ENCODE results near the gene IGFBP3. TPM values are rescaled to one million over a fixed set of nuclear protein-coding genes. Genes with fewer than 3 reads are reported as not detected.

The IGFBP3 gene
- total RNA-seq, 1 donor = 1,278 TPM

DNA sequence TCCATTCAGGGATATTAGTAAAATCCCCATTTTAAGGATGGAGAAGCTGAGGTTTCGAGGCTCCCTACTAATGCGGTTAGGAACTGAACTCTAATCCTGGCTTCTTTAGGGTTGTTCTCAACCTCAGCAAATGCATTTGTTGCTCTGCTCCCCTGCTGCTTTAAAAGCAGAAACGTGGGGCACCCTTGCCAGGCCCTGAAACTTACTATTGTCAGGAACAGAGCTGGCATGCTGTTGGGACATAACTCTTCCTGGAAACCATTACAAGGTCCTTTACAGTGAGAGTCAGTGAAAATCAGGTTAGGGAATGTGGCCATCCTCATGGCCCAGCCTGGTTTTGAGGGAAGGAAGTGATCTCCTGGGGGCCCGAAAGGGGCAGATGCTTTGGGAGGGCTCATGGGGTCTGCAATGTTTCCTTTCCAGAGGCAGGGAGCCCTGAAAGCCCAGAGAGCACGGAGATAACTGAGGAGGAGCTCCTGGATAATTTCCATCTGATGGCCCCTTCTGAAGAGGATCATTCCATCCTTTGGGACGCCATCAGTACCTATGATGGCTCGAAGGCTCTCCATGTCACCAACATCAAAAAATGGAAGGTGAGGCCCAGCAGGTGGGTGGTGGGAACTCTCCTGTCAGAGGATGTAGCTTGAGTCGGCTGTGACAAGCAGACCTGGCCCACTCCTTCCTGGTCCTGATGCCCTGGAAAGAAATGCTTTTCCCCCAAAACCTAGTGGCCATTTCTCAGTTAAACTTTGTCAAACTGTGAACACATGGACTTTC lies 30.8 kb downstream of the IGFBP3 start:
- TF ChIP-seq, protein P1, sequence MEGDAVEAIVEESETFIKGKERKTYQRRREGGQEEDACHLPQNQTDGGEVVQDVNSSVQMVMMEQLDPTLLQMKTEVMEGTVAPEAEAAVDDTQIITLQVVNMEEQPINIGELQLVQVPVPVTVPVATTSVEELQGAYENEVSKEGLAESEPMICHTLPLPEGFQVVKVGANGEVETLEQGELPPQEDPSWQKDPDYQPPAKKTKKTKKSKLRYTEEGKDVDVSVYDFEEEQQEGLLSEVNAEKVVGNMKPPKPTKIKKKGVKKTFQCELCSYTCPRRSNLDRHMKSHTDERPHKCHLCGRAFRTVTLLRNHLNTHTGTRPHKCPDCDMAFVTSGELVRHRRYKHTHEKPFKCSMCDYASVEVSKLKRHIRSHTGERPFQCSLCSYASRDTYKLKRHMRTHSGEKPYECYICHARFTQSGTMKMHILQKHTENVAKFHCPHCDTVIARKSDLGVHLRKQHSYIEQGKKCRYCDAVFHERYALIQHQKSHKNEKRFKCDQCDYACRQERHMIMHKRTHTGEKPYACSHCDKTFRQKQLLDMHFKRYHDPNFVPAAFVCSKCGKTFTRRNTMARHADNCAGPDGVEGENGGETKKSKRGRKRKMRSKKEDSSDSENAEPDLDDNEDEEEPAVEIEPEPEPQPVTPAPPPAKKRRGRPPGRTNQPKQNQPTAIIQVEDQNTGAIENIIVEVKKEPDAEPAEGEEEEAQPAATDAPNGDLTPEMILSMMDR (IDR thresholded peaks at IDR 0.05; ENCODE audit: insufficient read depth, low read length) = no peak
- DNase-seq (ENCODE audit: low read depth) = no peak
- no peak overlapping the region for H3K4me3 ChIP-seq (ENCODE audit: low read depth, low read length)

DNA sequence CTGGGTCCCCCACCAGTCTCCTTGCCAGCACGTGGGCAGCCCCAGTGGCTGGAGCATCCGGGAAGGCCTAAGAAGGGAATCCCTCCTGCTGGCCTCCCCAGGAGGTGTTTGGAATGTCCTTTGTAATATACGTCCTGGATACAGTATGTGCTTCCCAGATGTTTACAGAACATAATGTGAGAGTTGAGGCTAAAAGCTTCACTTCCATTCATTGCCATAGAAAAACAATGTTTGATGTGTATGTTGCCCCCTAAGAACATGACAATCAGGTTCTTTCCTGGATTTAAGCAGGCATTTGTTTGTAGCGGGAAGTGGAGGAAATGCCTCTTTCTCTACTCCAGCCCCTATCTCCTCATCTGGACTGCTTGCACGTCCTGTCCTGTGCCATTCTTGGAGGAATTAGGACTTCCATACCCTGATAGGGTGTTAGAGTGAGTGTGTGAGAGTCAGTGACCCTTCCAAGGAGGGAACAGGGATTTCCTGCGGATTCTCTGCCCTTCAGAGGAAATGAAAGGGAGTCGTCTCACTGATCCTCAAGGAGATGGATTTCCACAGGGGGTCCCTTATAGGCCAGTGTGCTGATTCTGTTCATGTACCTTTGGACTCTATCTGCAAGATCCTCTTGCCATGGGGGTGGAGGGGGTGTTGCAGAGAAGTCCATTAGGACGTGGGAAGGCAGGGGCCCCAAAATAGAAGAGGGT lies 31.6 kb downstream of the IGFBP3 start:
- TF ChIP-seq, protein P1 (IDR thresholded peaks at IDR 0.05; ENCODE audit: insufficient read depth, low read length) = no peak
- H3K4me3 ChIP-seq (ENCODE audit: low read depth, low read length) = no peak overlapping the region

DNA sequence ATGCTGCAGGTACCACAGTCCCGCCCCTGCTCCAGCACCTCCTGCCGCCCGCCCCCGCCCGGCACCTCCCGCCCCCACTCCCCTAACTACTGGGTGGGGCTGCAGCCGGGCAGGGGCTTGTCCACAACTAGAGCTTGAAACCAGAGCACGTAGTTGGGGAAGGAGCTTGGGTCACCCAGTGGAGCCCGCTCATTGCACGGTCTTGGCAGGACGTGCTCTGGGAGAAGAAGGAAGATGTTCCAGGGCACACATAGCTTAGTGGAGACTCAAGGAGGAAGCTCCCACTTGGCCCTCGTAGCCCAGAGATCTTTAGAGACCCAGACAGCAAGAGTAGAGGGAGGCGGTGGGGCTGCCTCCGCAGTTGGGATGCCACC lies 32.1 kb downstream of the IGFBP3 start:
- TF ChIP-seq, protein P1 (IDR thresholded peaks at IDR 0.05; ENCODE audit: insufficient read depth, low read length) = no peak
- peak overlapping the region; percentile 52 for H3K4me3 ChIP-seq (ENCODE audit: low read depth, low read length)
- no peak for DNase-seq (ENCODE audit: low read depth)

More for the DNA sequence above, 31.6 kb downstream of the IGFBP3 start:
- no peak for DNase-seq (ENCODE audit: low read depth)

DNA sequence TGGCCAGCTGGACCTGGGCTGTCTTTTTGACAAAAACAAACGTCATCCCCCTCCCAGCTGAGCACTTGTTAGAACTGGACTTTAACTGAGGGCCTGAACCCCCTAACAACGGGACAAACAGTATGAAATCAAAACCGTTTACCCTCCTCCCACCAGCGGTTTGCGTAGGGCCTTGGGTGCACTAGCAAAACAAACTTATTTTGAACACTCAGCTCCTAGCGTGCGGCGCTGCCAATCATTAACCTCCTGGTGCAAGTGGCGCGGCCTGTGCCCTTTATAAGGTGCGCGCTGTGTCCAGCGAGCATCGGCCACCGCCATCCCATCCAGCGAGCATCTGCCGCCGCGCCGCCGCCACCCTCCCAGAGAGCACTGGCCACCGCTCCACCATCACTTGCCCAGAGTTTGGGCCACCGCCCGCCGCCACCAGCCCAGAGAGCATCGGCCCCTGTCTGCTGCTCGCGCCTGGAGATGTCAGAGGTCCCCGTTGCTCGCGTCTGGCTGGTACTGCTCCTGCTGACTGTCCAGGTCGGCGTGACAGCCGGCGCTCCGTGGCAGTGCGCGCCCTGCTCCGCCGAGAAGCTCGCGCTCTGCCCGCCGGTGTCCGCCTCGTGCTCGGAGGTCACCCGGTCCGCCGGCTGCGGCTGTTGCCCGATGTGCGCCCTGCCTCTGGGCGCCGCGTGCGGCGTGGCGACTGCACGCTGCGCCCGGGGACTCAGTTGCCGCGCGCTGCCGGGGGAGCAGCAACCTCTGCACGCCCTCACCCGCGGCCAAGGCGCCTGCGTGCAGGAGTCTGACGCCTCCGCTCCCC lies 32.7 kb downstream of the IGFBP3 start, which contains the start of gene IGFBP1:
TSS of gene IGFBP1 (plus strand) at position 304 of the 808 bp plus-strand sequence. CDS start at position 469, 165 bp downstream.
- H3K4me3 ChIP-seq (ENCODE audit: low read depth, low read length) = peak within 1 kb of the TSS; percentile 52
- TF ChIP-seq, protein P1 (IDR thresholded peaks at IDR 0.05; ENCODE audit: insufficient read depth, low read length) = no peak
- DNase-seq (ENCODE audit: low read depth) = no peak

DNA sequence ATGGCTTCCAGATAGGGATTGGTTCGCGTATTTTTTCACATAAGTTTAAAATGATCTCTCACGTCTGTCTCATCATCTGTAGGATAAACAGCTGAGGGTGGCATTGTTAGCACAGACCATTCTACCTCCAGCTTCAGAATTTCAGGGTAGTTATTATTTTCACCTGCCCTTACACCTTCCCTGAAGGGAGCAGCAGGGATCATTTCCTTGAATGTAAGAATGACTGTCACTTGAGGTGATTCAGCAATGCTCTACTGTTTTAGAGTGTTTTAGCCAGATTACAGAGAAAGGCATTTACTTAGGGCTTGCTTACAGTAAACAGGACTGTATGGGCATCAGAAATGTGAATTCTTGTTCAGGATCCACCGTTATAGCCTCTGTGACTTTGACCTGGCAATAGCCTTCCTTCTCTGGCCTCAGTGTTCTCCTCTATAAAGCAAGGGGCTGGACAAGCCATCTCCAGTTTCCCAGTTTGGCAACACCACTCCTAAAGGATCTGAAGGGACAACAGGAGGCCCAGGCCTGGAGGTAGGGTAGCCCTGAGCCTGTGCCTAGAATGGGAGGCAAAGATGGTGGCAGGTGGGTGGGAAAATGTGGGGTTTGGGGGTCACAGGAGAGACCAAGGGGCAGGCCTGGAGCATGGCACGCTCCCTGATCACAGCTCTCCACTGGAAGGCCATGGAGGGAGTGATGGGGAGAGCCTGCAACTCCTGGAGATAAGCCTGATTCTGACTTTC lies 34.0 kb downstream of the IGFBP3 start:
- H3K4me3 ChIP-seq (ENCODE audit: low read depth, low read length) = no peak overlapping the region
- TF ChIP-seq, protein P1 (IDR thresholded peaks at IDR 0.05; ENCODE audit: insufficient read depth, low read length) = no peak
- DNase-seq (ENCODE audit: low read depth) = no peak
